HepG2 (cell line): ENCODE results near the gene TXLNA. TPM values are rescaled to one million over a fixed set of nuclear protein-coding genes. Genes with fewer than 3 reads are reported as not detected.

Experiments
- ATAC-seq: fragments of 200-7000 bp; cut with Tn5 transposase; 3 replicates; pipeline ENCODE4 v1.9.1; 2020; ENCODE audit warnings: mild to moderate bottlenecking, moderate library complexity
- BruUV-seq: library from RNA; stranded (reverse); fragments of 400-500 nt; replicated peaks from 2 replicates; lab custom pipeline; 2021; lab: Mats Ljungman, UMichigan
- CTCF ChIA-PET: fragments of 300-600 bp; formaldehyde crosslinking; extraction: SDS; loops from one replicate; lab custom pipeline; 2021; ENCODE audit warnings: low total read pairs, inconsistent platforms, low intra/inter-chr PET ratio; lab: Yijun Ruan, JAX
- POLR2A ChIA-PET: fragments of 350-600 bp; sonication (Branson Sonifier 250); formaldehyde crosslinking; loops from one replicate; lab custom pipeline; 2020; ENCODE audit warnings: antibody characterized with exemption, inconsistent platforms; lab: Yijun Ruan, JAX
- DNase-seq: peaks from one replicate; pipeline ENCODE4 v3.0.0-alpha.2; 2015; ENCODE audit warnings: low spot score
- FAIRE-seq: peaks from 3 replicates; lab custom pipeline; 2011; peaks lifted over from hg19 to GRCh38; lab: Jason Lieb, UNC
- H2AFZ ChIP-seq: one replicate; pipeline ENCODE4 v1.6.1; 2011; ENCODE audit warnings: low read length, inconsistent platforms
- H3K27ac ChIP-seq: fragments of 300-600 bp; 3 replicates; pipeline ENCODE4 v1.8.0; 2011; ENCODE audit warnings: mixed run types, mild to moderate bottlenecking, mixed read lengths, low read length, inconsistent platforms; ENCODE audit not compliant: insufficient read depth; ENCODE audit errors: extremely low read length
- H3K27me3 ChIP-seq, 2 experiments: fragments of 200-600 bp in 1 of 2; 2 replicates in 1 of 2; 3 replicates in 1 of 2; pipeline versions ENCODE4 v1.6.0 to v1.8.0; 2011; ENCODE audit warnings: low read length in 2 of 2, mild to moderate bottlenecking in 2 of 2, moderate library complexity in 2 of 2, inconsistent platforms in 1 of 2; ENCODE audit not compliant: insufficient read depth in 2 of 2, control insufficient read depth in 1 of 2
- H3K36me3 ChIP-seq, 2 experiments: fragments of 200-600 bp in 1 of 2; replicated peaks in 1 of 2; 2 replicates in 1 of 2; 3 replicates in 1 of 2; pipeline versions ENCODE4 v1.5.1 to v1.8.0; 2011; ENCODE audit warnings: low read length in 2 of 2, inconsistent platforms in 1 of 2; ENCODE audit not compliant: insufficient read depth in 2 of 2, control insufficient read depth in 1 of 2
- H3K4me1 ChIP-seq: 2 replicates; pipeline ENCODE4 v1.5.1; 2012; ENCODE audit warnings: low read length, inconsistent platforms; ENCODE audit not compliant: insufficient read depth
- H3K4me2 ChIP-seq: 2 replicates; pipeline ENCODE4 v1.6.0; 2011; ENCODE audit warnings: low read depth, low read length, inconsistent platforms
- H3K4me3 ChIP-seq, 3 experiments: fragments of 200-600 bp in 1 of 3; sonication (generic), shearing (Covaris generic) in 1 of 3; replicated peaks in 1 of 3; 2 replicates each; pipeline ENCODE4 v1.5.1; 2011 to 2016; ENCODE audit warnings: low read length in 3 of 3, inconsistent platforms in 2 of 3, low read depth in 2 of 3, mild to moderate bottlenecking in 2 of 3, control low read depth in 1 of 3, mixed read lengths in 1 of 3; ENCODE audit not compliant: insufficient read depth in 1 of 3
- H3K79me2 ChIP-seq: one replicate; pipeline ENCODE4 v1.6.1; 2011; ENCODE audit warnings: low read length, inconsistent platforms; ENCODE audit not compliant: insufficient read depth
- H3K9ac ChIP-seq: 2 replicates; pipeline ENCODE4 v1.6.0; 2011; ENCODE audit warnings: mild to moderate bottlenecking, low read depth, low read length, inconsistent platforms; ENCODE audit not compliant: insufficient read depth
- H3K9me3 ChIP-seq: 2 replicates; pipeline ENCODE4 v1.5.1; 2012; ENCODE audit warnings: mild to moderate bottlenecking, low read length
- H4K20me1 ChIP-seq: 2 replicates; pipeline ENCODE4 v1.6.0; 2011; ENCODE audit warnings: inconsistent platforms, mild to moderate bottlenecking, low read length, moderate library complexity; ENCODE audit not compliant: insufficient read depth
- ATF6 ChIP-seq: sonication (generic); formaldehyde crosslinking; conservative IDR thresholded peaks from 2 replicates; pipeline ENCODE4 v1.4.0; 2020; ENCODE audit warnings: missing genetic modification reagents
- NR2F2 ChIP-seq: IDR thresholded peaks from 2 replicates; pipeline ENCODE4 v1.6.1; 2012; ENCODE audit warnings: low read depth, inconsistent platforms, borderline replicate concordance
- POLR2A ChIP-seq, 2 experiments: IDR thresholded peaks; 2 replicates each; pipeline ENCODE4 v1.6.1; 2011; ENCODE audit warnings: low read depth in 2 of 2, low read length in 2 of 2, mild to moderate bottlenecking in 1 of 2, moderate library complexity in 1 of 2; ENCODE audit not compliant: insufficient read depth in 1 of 2
- POLR2G ChIP-seq: fragments of 200-400 bp; formaldehyde crosslinking; IDR thresholded peaks from 2 replicates; pipeline ENCODE4 v1.6.1; 2018; ENCODE audit warnings: mild to moderate bottlenecking, low read depth, low read length, moderate library complexity
- RFX1 ChIP-seq: fragments of 450-650 bp; IDR thresholded peaks from 2 replicates; pipeline ENCODE4 v1.6.1; 2017
- ZNF790 ChIP-seq: sonication (generic); formaldehyde crosslinking; IDR thresholded peaks from 2 replicates; pipeline ENCODE4 v1.8.0; 2022; ENCODE audit warnings: missing genetic modification reagents, mild to moderate bottlenecking, borderline replicate concordance
- WGBS: methylation state at CpG from one replicate; pipeline ENCODE4 v1.1.6; 2017; ENCODE audit warnings: low lambda C conversion rate; 5-methylcytosine and 5-hydroxymethylcytosine counted together
- in situ Hi-C: cut with HindIII; loops from 2 replicates; pipeline ENCODE4 v1.10.0; 2017; ENCODE audit warnings: low pct_unique_long_range_greater_than_20kb; ENCODE audit not compliant: extremely low pct_ligation_motif_present
- intact Hi-C: fragments of 100-400 bp; cut with micrococcal nuclease; formaldehyde crosslinking; loops from one replicate; pipeline ENCODE4 v1.10.0; 2022; ENCODE audit not compliant: unreplicated experiment
- polyA plus RNA-seq, 8 experiments: library from polyadenylated mRNA; depleted of rRNA in 3 of 8; stranded (reverse) in 7 of 8; unstranded in 1 of 8; fragments of >200 nt; fragmentation: Illumina TruSeq in 4 of 8; extraction: Trizol in 4 of 8; gene quantifications; 2 replicates each; pipeline versions ENCODE4 v1.2.1 to v1.2.3, GENCODE V29; 2011 to 2016; ENCODE audit warnings: low read depth in 4 of 8, missing spikeins in 1 of 8, mixed read lengths in 1 of 8; ENCODE audit not compliant: insufficient read depth in 1 of 8
- total RNA-seq, 5 experiments: library from RNA; depleted of rRNA; stranded (reverse); fragments of >200 nt; fragmentation: Illumina TruSeq; extraction: Trizol; gene quantifications; 2 replicates each; pipeline ENCODE4 v1.2.3, GENCODE V29; 2016; ENCODE audit warnings: low read depth in 1 of 5

The TXLNA gene
- total and polyA plus RNA-seq, 2 of the 13 experiments (the other 11 are each of a cell fraction or from before 2014, with no cell fraction given): 29.6 to 67.8 TPM

- no peak overlapping the region for H3K4me3 ChIP-seq
- POLR2A ChIA-PET: no interaction called here
- FAIRE-seq: no peak
- H3K27me3 ChIP-seq: no peaks in the 10 kb centered on the region
- no peaks in the 10 kb centered on the region for H3K9me3 ChIP-seq
- H3K36me3 ChIP-seq: no peaks in the 10 kb centered on the region; a peak in 1 of 5 replicates
- no peak overlapping the region for H3K4me2 ChIP-seq
- intact Hi-C loops: no loop called here
- no peak for ATAC-seq
- TF ChIP-seq ATF6 (CRISPR knock-in tag) (no peak), ZNF790 (CRISPR knock-in tag) (no peak), POLR2A (IDR thresholded peaks at IDR 0.05; ENCODE audit: insufficient read depth in 1 of 2, low read depth in 2 of 2, low read length in 2 of 2) (0 out of 4 replicates have a peak, but pooled peaks of 1 of the 2 experiments have one; percentile 22)
- TF ChIP-seq, all 625 proteins: peak for 1
- in situ Hi-C loops: no loop called here
- Histone ChIP-seq H4K20me1 (no peaks in the 10 kb centered on the region), H3K79me2 (no peaks in the 10 kb centered on the region), H2AFZ (no peak overlapping the region), H3K27ac (no peak overlapping the region), H3K4me1 (peaks cover 9% of the 10 kb centered on the region), H3K9ac (no peak overlapping the region)
- 91% methylated on average over 5 of the region's 6 CpGs for WGBS
- CTCF ChIA-PET: no interaction called here
- DNase-seq: no peak
- BruUV-seq: no TSS peak
Measured at GRCh38 chr1:32208469-32208868, 29.0 kb downstream of the TXLNA start.

GRCh38 chr1:32208891-32209328 is 29.4 kb downstream of the TXLNA start, which contains the start of gene DCDC2B:
Gene DCDC2B (plus strand): TSS chr1:32209089. CDS start chr1:32209094, 5 bp downstream.
- no TSS peak for BruUV-seq
- in situ Hi-C loops: no loop called here
- H3K27ac ChIP-seq: no peak within 1 kb of the TSS

More at GRCh38 chr1:32208891-32209328, 29.4 kb downstream of the TXLNA start, which contains the start of gene DCDC2B:
- Histone ChIP-seq H3K9ac (no peak within 1 kb of the TSS), H3K4me2 (no peak within 1 kb of the TSS), H3K27me3 (no peaks in the 10 kb centered on the region), H3K4me3 (no peak within 1 kb of the TSS), H3K36me3 (no peaks in the 10 kb centered on the region; a peak in 1 of 5 replicates), H4K20me1 (no peaks in the 10 kb centered on the region), H3K4me1 (peaks cover 9% of the 10 kb centered on the region), H3K9me3 (no peaks in the 10 kb centered on the region), H2AFZ (no peak within 1 kb of the TSS), H3K79me2 (no peaks in the 10 kb centered on the region)
- ChIA-PET CTCF (no interaction called here), POLR2A (no interaction called here)
- TF ChIP-seq RFX1: 0 out of 2 replicates have a peak, but pooled peaks have one; percentile 17
- no peak for TF ChIP-seq NR2F2
- TF ChIP-seq POLR2G: peak; percentile 19; the same call in 1 of the 2 replicates
- FAIRE-seq (no peak), ATAC-seq (no peak), DNase-seq (peak; percentile 24)
- WGBS: no CpG with 5 or more reads among the region's 5 CpGs
- intact Hi-C loops: no loop called here
